KMS-11 (cell line): ENCODE measurements around the gene TMEM42.

ENCODE experiments used
- H2AFZ ChIP-seq: fragments of 200-600 bp; sonication (generic); 2 replicates; pipeline ENCODE4 v1.6.1; 2016; ENCODE audit warnings: antibody characterized with exemption, mixed run types, low read depth
- H3K27ac ChIP-seq: fragments of 200-600 bp; sonication (generic); 2 replicates; pipeline ENCODE4 v1.6.1; 2016; ENCODE audit warnings: mild to moderate bottlenecking, mixed run types
- H3K27me3 ChIP-seq: fragments of 200-600 bp; sonication (generic); 2 replicates; pipeline ENCODE4 v1.6.1; 2017; ENCODE audit warnings: mild to moderate bottlenecking, low read depth, mixed run types, moderate library complexity; ENCODE audit not compliant: insufficient read depth
- H3K36me3 ChIP-seq: fragments of 200-600 bp; sonication (generic); 2 replicates; pipeline ENCODE4 v1.6.1; 2017; ENCODE audit warnings: mild to moderate bottlenecking, mixed run types; ENCODE audit not compliant: insufficient read depth
- H3K4me1 ChIP-seq: fragments of 200-600 bp; sonication (generic); 2 replicates; pipeline ENCODE4 v1.6.1; 2016; ENCODE audit warnings: mild to moderate bottlenecking, low read depth, mixed run types; ENCODE audit not compliant: poor library complexity, severe bottlenecking
- H3K4me2 ChIP-seq: fragments of 200-600 bp; sonication (generic); 2 replicates; pipeline ENCODE4 v1.7.0; 2016; ENCODE audit warnings: mild to moderate bottlenecking, mixed run types
- H3K4me3 ChIP-seq: fragments of 200-600 bp; sonication (generic); IDR thresholded peaks from 2 replicates; pipeline ENCODE4 v1.6.1; 2017; ENCODE audit warnings: low read depth, low read length, mixed read lengths; ENCODE audit not compliant: insufficient read depth
- H3K79me2 ChIP-seq: fragments of 200-600 bp; sonication (generic); 2 replicates; pipeline ENCODE4 v1.6.1; 2016; ENCODE audit warnings: low read depth, mixed run types; ENCODE audit not compliant: insufficient read depth
- H3K9ac ChIP-seq: fragments of 200-600 bp; sonication (generic); 2 replicates; pipeline ENCODE4 v1.6.1; 2016; ENCODE audit warnings: mild to moderate bottlenecking, mixed run types
- H4K20me1 ChIP-seq: fragments of 200-600 bp; sonication (generic); 2 replicates; pipeline ENCODE4 v1.6.1; 2016; ENCODE audit warnings: mild to moderate bottlenecking, mixed run types; ENCODE audit not compliant: insufficient read depth
- CTCF ChIP-seq: fragments of 200-600 bp; sonication (generic); conservative IDR thresholded peaks from 2 replicates; pipeline ENCODE4 v1.6.1; 2017; ENCODE audit warnings: low read depth, mild to moderate bottlenecking, antibody characterized with exemption, low read length, moderate library complexity, mixed read lengths

TMEM42 gene

GRCh38 chr3:44905446-44906157 lies 43.9 kb downstream of the TMEM42 start:
- Histone ChIP-seq H2AFZ (no peak overlapping the region), H4K20me1 (no peaks in the 10 kb centered on the region), H3K9ac (no peak overlapping the region), H3K4me1 (no peaks in the 10 kb centered on the region), H3K79me2 (no peaks in the 10 kb centered on the region), H3K4me3 (no peak overlapping the region), H3K27me3 (no peaks in the 10 kb centered on the region), H3K27ac (no peak overlapping the region), H3K36me3 (no peaks in the 10 kb centered on the region), H3K4me2 (no peak overlapping the region)
- TF ChIP-seq CTCF = no peak

- H4K20me1 ChIP-seq = no peaks in the 10 kb centered on the region
- no peaks in the 10 kb centered on the region for H3K79me2 ChIP-seq
- H3K36me3 ChIP-seq = no peaks in the 10 kb centered on the region
- no peak overlapping the region for H3K9ac ChIP-seq
- no peak for TF ChIP-seq CTCF
- no peaks in the 10 kb centered on the region for H3K4me1 ChIP-seq
- H3K4me2 ChIP-seq = no peak overlapping the region
- H3K4me3 ChIP-seq = no peak overlapping the region
- no peaks in the 10 kb centered on the region for H3K27me3 ChIP-seq
- no peak overlapping the region for H3K27ac ChIP-seq
- no peak overlapping the region for H2AFZ ChIP-seq
Measured at GRCh38 chr3:44906997-44907396, 45.3 kb downstream of the TMEM42 start.

- Histone ChIP-seq H3K79me2 (no peaks in the 10 kb centered on the region), H3K9ac (no peak overlapping the region), H3K4me1 (no peaks in the 10 kb centered on the region), H4K20me1 (no peaks in the 10 kb centered on the region), H2AFZ (no peak overlapping the region), H3K4me3 (no peak overlapping the region), H3K27ac (no peak overlapping the region), H3K27me3 (no peaks in the 10 kb centered on the region), H3K36me3 (no peaks in the 10 kb centered on the region), H3K4me2 (no peak overlapping the region)
- TF ChIP-seq CTCF = no peak
Measured at GRCh38 chr3:44907612-44908011, 45.9 kb downstream of the TMEM42 start.

- Histone ChIP-seq H3K36me3 (no peaks in the 10 kb centered on the region), H3K27me3 (no peaks in the 10 kb centered on the region), H3K79me2 (no peaks in the 10 kb centered on the region), H3K4me1 (no peaks in the 10 kb centered on the region), H4K20me1 (no peaks in the 10 kb centered on the region), H3K9ac (no peak overlapping the region), H2AFZ (no peak overlapping the region), H3K27ac (no peak overlapping the region), H3K4me2 (no peak overlapping the region), H3K4me3 (no peak overlapping the region)
- no peak for TF ChIP-seq CTCF
Measured at GRCh38 chr3:44909063-44909462, 47.4 kb downstream of the TMEM42 start.
